ENCODE measurements around the gene DTNBP1. TPM values are rescaled to one million over a fixed set of nuclear protein-coding genes. Genes with fewer than 3 reads are reported as not detected.
A peak's percentile ranks its signal among the peaks of the same experiment; 100 is the strongest.

DTNBP1 gene
- total and polyA plus RNA-seq, 2 of the 8 experiments (the other 6 are each of a cell fraction or from before 2014, with no cell fraction given) = 13.5 to 22.1 TPM

GRCh38 chr6:15691250-15691869 lies 28.5 kb upstream of the DTNBP1 start:
- Histone ChIP-seq H3K23ac (ENCODE audit: insufficient read length) (no peak overlapping the region), H3K4ac (replicated peaks; ENCODE audit: insufficient read length, low read depth, low read length) (no peak overlapping the region), H2AK5ac (ENCODE audit: low read depth, low read length) (no peak overlapping the region), H3K27me3 (replicated peaks in 1 of 4; ENCODE audit: control insufficient read depth in 3 of 4, extremely low read depth in 1 of 4, insufficient read depth in 3 of 4, low read length in 3 of 4) (no peaks in the 10 kb centered on the region), H4K91ac (replicated peaks; ENCODE audit: insufficient read length, low read length) (no peak overlapping the region), H3K4me2 (ENCODE audit: insufficient read depth in 1 of 2, low read depth in 2 of 2, low read length in 2 of 2) (no peak overlapping the region), H2AFZ (ENCODE audit: low read length) (peak overlapping the region; percentile 54; the same call in 1 of the 2 replicates), H2BK5ac (ENCODE audit: low read depth, low read length) (no peak overlapping the region), H2BK20ac (ENCODE audit: low read length) (no peak overlapping the region), H4K5ac (ENCODE audit: insufficient read length, low read depth, low read length) (no peak overlapping the region), H3K4me1 (replicated peaks in 1 of 4; ENCODE audit: control insufficient read depth in 3 of 4, insufficient read depth in 4 of 4, low read length in 3 of 4) (no peaks in the 10 kb centered on the region), H3K79me1 (ENCODE audit: low read depth, low read length) (no peaks in the 10 kb centered on the region), H2BK15ac (ENCODE audit: low read length) (no peak overlapping the region), H4K8ac (ENCODE audit: extremely low read depth, insufficient read depth, low read length) (no peak overlapping the region), H2BK12ac (ENCODE audit: low read depth, low read length) (no peak overlapping the region), H2BK120ac (replicated peaks; ENCODE audit: low read depth, low read length) (no peak overlapping the region), H3K4me3 (ENCODE audit: extremely low read depth in 1 of 4, insufficient read depth in 2 of 4, low read depth in 3 of 4, low read length in 4 of 4) (no peak overlapping the region), H3K9me3 (ENCODE audit: insufficient read depth in 2 of 2, low read depth in 1 of 2, low read length in 1 of 2) (no peaks in the 10 kb centered on the region), H3K9ac (replicated peaks in 1 of 4; ENCODE audit: extremely low read depth in 1 of 4, low read depth in 3 of 4, low read length in 3 of 4) (no peak overlapping the region), H3K36me3 (ENCODE audit: control insufficient read depth in 2 of 4, insufficient read depth in 4 of 4, low read length in 3 of 4) (no peaks in the 10 kb centered on the region), H3K23me2 (ENCODE audit: low read depth, low read length) (no peaks in the 10 kb centered on the region), H4K20me1 (replicated peaks in 1 of 2; ENCODE audit: control insufficient read depth in 1 of 2, insufficient read depth in 2 of 2, low read length in 2 of 2) (no peaks in the 10 kb centered on the region), H3K56ac (replicated peaks; ENCODE audit: insufficient read length, low read depth, low read length) (no peak overlapping the region), H3K79me2 (ENCODE audit: control insufficient read depth in 1 of 2, insufficient read depth in 2 of 2, low read length in 2 of 2) (no peaks in the 10 kb centered on the region), H3K27ac (ENCODE audit: low read depth, low read length) (no peak overlapping the region), H3K18ac (ENCODE audit: extremely low read depth, low read length) (no peak overlapping the region), H3K14ac (ENCODE audit: insufficient read length) (no peak overlapping the region)
- DNase-seq (ENCODE audit: low read depth in 1 of 2, low spot score in 2 of 2) (peak; percentile 75 to 79), FAIRE-seq (peak; percentile 93)
- ChIA-PET CTCF (ENCODE audit: partially characterized antibody) (interaction anchor here (0.5 to 3.6 kb wide), 52 partner anchors 9 to 620 kb away, joined by 3 to 48 read pairs (median 4); no protein-coding TSS in a partner anchor), POLR2A (ENCODE audit: partially characterized antibody) (no interaction called here)
- 31% methylated on average over 23 of the region's 23 CpGs; no CpG with 5 or more reads in 1 of the 2 experiments for WGBS, 2 experiments (ENCODE audit: extremely low coverage in 1 of 2, insufficient coverage in 1 of 2, insufficient read length in 1 of 2, insufficient replicate concordance in 2 of 2, low coverage in 1 of 2, low lambda C conversion rate in 2 of 2, missing lambda C conversion rate in 1 of 2)
- TF ChIP-seq ATF2 (IDR thresholded peaks at IDR 0.05; ENCODE audit: low read length) = 0 out of 2 replicates have a peak, but pooled peaks have one; percentile 30
- no peak for TF ChIP-seq TAF1 (IDR thresholded peaks at IDR 0.05; ENCODE audit: low read depth, low read length)
- TF ChIP-seq BACH1 (IDR thresholded peaks at IDR 0.05; ENCODE audit: low read length) = no peak
- no peak for TF ChIP-seq RXRA (IDR thresholded peaks at IDR 0.05; ENCODE audit: insufficient read depth, low read depth, low read length)
- no peak for TF ChIP-seq KDM5A (IDR thresholded peaks at IDR 0.05; ENCODE audit: low read length)
- peak; percentile 100 for TF ChIP-seq CTCF (IDR thresholded peaks at IDR 0.05; ENCODE audit: control extremely low read depth in 1 of 3, insufficient read depth in 1 of 3, low read depth in 1 of 3, low read length in 3 of 3)
